K562 (cell line): ENCODE results near the gene MRPS10. TPM values are rescaled to one million over a fixed set of nuclear protein-coding genes. Genes with fewer than 3 reads are reported as not detected.

Experiments
- GTF2F1 ChIP-seq: IDR thresholded peaks from 2 replicates; pipeline ENCODE4 v1.6.1; 2011; ENCODE audit warnings: low read depth, low read length, improper control_type of control experiment
- JUND ChIP-seq, 2 experiments: IDR thresholded peaks; 2 replicates in 1 of 2; 3 replicates in 1 of 2; pipeline ENCODE4 v1.6.1; 2011; ENCODE audit warnings: borderline replicate concordance in 2 of 2, low read depth in 2 of 2, low read length in 2 of 2, improper control_type of control experiment in 1 of 2, missing biosample characterization in 1 of 2, missing genetic modification characterization in 1 of 2, missing genetic modification reagents in 1 of 2
- KDM2B ChIP-seq: fragments of 250-450 bp; sonication (Bioruptor Pico); IDR thresholded peaks from 2 replicates; pipeline ENCODE4 v1.8.0; 2021; ENCODE audit warnings: mild to moderate bottlenecking, moderate library complexity
- LARP7 ChIP-seq: fragments of 450-650 bp; IDR thresholded peaks from 2 replicates; pipeline ENCODE4 v1.6.1; 2016
- MECOM ChIP-seq: fragments of 250-450 bp; sonication (Bioruptor Pico); IDR thresholded peaks from 2 replicates; pipeline ENCODE4 v1.8.0; 2022; ENCODE audit warnings: inconsistent platforms
- NCOA1 ChIP-seq: fragments of 450-650 bp; IDR thresholded peaks from 2 replicates; pipeline ENCODE4 v1.6.1; 2016; ENCODE audit warnings: low read depth
- NFE2 ChIP-seq: IDR thresholded peaks from 2 replicates; pipeline ENCODE4 v1.6.1; 2014; ENCODE audit warnings: antibody characterized with exemption, low read depth
- NR1H2 ChIP-seq: sonication (generic); formaldehyde crosslinking; IDR thresholded peaks from 2 replicates; pipeline ENCODE4 v1.4.0; 2020; ENCODE audit warnings: mild to moderate bottlenecking, missing genetic modification reagents
- NRF1 ChIP-seq, 2 experiments: fragments of 450-650 bp; IDR thresholded peaks in 1 of 2; conservative IDR thresholded peaks in 1 of 2; 2 replicates each; pipeline ENCODE4 v1.6.1; 2014; ENCODE audit warnings: mild to moderate bottlenecking in 2 of 2
- ZNF764 ChIP-seq: fragments of 250-450 bp; sonication (Bioruptor Pico); IDR thresholded peaks from 2 replicates; pipeline ENCODE4 v1.4.0; 2020; ENCODE audit warnings: low read depth, mild to moderate bottlenecking, moderate library complexity
- ZSCAN32 ChIP-seq: fragments of 450-650 bp; formaldehyde crosslinking; IDR thresholded peaks from 2 replicates; pipeline ENCODE4 v1.4.0; 2020; ENCODE audit warnings: mild to moderate bottlenecking, moderate library complexity
- polyA plus RNA-seq, 8 experiments: library from polyadenylated mRNA; depleted of rRNA in 4 of 8; stranded (reverse) in 5 of 8; unstranded in 3 of 8; fragments of >200 nt; fragmentation: Nextera tagmentation in 2 of 8; fragmentation: Illumina TruSeq in 1 of 8; extraction: Ambion mirVana in 2 of 8; extraction: Trizol in 1 of 8; gene quantifications; 2 replicates each; pipeline versions ENCODE4 v1.2.1 to v1.2.3, GENCODE V29; 2011 to 2014; ENCODE audit warnings: inconsistent platforms in 1 of 8, missing spikeins in 1 of 8
- total RNA-seq, 7 experiments: library from RNA; depleted of rRNA in 6 of 7; stranded (reverse); fragments of >200 nt in 6 of 7; fragmentation: Illumina TruSeq in 2 of 7; extraction: Trizol in 2 of 7; gene quantifications; 2 replicates each; pipeline versions ENCODE4 v1.2.1 to v1.2.3, GENCODE V29; 2011 to 2021; ENCODE audit warnings: low replicate concordance in 1 of 7
- TF ChIP-seq, protein P1 (sequence below): sonication (generic); formaldehyde crosslinking; IDR thresholded peaks from 2 replicates; pipeline ENCODE4 v1.8.0; 2023; ENCODE audit warnings: missing genetic modification reagents, mild to moderate bottlenecking, borderline replicate concordance
- TF ChIP-seq, protein P2 (sequence below): sonication (generic); formaldehyde crosslinking; IDR thresholded peaks from 2 replicates; pipeline ENCODE4 v1.8.0; 2022; ENCODE audit warnings: missing genetic modification reagents, mild to moderate bottlenecking, borderline replicate concordance
- TF ChIP-seq, protein P3 (sequence below): fragments of 250-450 bp; sonication (Bioruptor Pico); IDR thresholded peaks from 2 replicates; pipeline ENCODE4 v1.5.0; 2020; ENCODE audit warnings: mild to moderate bottlenecking

MRPS10 gene
- total and polyA plus RNA-seq, 9 of the 15 experiments (the other 6 are each of a cell fraction or from before 2014, with no cell fraction given): 48.6 to 166 (median 93.7) TPM

DNA sequence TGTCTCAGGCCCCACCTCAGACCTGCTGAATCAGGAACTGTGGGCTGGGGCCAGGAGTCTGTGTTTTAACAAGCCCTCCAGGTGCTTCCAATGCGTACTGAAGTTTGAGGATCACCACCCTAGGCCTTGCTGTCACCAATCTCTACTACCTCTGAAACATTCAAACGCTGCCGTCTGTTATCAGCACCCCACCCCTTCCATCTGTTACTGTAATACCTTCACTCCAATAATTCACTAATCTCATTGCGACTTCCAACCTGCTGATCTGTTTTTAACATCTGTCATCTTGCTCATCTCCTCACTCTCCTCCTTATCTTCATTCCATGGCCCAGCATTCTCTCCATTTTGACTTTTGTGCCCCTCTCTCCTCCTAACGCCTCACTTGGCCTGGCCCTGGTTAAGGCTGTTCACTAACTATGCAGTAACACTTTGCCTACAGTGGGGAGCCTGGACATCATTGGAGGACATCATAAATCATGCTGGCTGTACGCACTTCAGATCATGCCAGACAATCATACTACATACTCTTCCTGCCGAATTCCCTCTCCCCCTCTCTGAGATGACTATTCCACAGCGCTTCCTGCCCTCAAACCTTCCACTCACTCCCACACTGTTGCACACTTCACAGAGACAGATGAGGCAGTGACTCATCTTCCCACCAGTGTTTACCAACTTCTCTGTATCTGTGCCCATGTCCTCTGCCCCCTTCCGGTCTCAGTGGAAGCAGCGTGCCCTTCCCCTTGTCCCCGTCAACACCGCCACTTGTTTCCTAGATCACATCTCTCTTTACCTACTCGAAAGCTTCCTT is 19.9 kb downstream of the MRPS10 start (continued):
- TF ChIP-seq, protein P1, sequence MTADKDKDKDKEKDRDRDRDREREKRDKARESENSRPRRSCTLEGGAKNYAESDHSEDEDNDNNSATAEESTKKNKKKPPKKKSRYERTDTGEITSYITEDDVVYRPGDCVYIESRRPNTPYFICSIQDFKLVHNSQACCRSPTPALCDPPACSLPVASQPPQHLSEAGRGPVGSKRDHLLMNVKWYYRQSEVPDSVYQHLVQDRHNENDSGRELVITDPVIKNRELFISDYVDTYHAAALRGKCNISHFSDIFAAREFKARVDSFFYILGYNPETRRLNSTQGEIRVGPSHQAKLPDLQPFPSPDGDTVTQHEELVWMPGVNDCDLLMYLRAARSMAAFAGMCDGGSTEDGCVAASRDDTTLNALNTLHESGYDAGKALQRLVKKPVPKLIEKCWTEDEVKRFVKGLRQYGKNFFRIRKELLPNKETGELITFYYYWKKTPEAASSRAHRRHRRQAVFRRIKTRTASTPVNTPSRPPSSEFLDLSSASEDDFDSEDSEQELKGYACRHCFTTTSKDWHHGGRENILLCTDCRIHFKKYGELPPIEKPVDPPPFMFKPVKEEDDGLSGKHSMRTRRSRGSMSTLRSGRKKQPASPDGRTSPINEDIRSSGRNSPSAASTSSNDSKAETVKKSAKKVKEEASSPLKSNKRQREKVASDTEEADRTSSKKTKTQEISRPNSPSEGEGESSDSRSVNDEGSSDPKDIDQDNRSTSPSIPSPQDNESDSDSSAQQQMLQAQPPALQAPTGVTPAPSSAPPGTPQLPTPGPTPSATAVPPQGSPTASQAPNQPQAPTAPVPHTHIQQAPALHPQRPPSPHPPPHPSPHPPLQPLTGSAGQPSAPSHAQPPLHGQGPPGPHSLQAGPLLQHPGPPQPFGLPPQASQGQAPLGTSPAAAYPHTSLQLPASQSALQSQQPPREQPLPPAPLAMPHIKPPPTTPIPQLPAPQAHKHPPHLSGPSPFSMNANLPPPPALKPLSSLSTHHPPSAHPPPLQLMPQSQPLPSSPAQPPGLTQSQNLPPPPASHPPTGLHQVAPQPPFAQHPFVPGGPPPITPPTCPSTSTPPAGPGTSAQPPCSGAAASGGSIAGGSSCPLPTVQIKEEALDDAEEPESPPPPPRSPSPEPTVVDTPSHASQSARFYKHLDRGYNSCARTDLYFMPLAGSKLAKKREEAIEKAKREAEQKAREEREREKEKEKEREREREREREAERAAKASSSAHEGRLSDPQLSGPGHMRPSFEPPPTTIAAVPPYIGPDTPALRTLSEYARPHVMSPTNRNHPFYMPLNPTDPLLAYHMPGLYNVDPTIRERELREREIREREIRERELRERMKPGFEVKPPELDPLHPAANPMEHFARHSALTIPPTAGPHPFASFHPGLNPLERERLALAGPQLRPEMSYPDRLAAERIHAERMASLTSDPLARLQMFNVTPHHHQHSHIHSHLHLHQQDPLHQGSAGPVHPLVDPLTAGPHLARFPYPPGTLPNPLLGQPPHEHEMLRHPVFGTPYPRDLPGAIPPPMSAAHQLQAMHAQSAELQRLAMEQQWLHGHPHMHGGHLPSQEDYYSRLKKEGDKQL (CRISPR knock-in tag): no peak
- TF ChIP-seq LARP7: peak; percentile 98
- TF ChIP-seq NFE2: peak; percentile 45
- TF ChIP-seq ZSCAN32 (CRISPR knock-in tag): no peak
- TF ChIP-seq, protein P2, sequence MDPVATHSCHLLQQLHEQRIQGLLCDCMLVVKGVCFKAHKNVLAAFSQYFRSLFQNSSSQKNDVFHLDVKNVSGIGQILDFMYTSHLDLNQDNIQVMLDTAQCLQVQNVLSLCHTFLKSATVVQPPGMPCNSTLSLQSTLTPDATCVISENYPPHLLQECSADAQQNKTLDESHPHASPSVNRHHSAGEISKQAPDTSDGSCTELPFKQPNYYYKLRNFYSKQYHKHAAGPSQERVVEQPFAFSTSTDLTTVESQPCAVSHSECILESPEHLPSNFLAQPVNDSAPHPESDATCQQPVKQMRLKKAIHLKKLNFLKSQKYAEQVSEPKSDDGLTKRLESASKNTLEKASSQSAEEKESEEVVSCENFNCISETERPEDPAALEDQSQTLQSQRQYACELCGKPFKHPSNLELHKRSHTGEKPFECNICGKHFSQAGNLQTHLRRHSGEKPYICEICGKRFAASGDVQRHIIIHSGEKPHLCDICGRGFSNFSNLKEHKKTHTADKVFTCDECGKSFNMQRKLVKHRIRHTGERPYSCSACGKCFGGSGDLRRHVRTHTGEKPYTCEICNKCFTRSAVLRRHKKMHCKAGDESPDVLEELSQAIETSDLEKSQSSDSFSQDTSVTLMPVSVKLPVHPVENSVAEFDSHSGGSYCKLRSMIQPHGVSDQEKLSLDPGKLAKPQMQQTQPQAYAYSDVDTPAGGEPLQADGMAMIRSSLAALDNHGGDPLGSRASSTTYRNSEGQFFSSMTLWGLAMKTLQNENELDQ (CRISPR knock-in tag): no peak
- TF ChIP-seq NR1H2: no peak
- no peak for TF ChIP-seq KDM2B
- TF ChIP-seq JUND (IDR thresholded peaks at IDR 0.05; ENCODE audit: borderline replicate concordance, low read depth, low read length): peak; percentile 94
- TF ChIP-seq JUND (tag; IDR thresholded peaks at IDR 0.05; ENCODE audit: borderline replicate concordance, low read depth, low read length): peak; percentile 91; the same call in 2 of the 3 replicates
- TF ChIP-seq ZNF764 (CRISPR knock-in tag): no peak
- TF ChIP-seq GTF2F1: 0 out of 2 replicates have a peak, but pooled peaks have one; percentile 24
- TF ChIP-seq NRF1 (conservative IDR thresholded peaks at IDR 0.05 in 1 of 2, IDR thresholded peaks at IDR 0.05 in 1 of 2): peak in 1 of 2 experiments; percentile 33; a peak in 1 of 4 replicates
- TF ChIP-seq, protein P3, sequence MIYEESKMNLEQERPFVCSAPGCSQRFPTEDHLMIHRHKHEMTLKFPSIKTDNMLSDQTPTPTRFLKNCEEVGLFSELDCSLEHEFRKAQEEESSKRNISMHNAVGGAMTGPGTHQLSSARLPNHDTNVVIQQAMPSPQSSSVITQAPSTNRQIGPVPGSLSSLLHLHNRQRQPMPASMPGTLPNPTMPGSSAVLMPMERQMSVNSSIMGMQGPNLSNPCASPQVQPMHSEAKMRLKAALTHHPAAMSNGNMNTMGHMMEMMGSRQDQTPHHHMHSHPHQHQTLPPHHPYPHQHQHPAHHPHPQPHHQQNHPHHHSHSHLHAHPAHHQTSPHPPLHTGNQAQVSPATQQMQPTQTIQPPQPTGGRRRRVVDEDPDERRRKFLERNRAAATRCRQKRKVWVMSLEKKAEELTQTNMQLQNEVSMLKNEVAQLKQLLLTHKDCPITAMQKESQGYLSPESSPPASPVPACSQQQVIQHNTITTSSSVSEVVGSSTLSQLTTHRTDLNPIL (CRISPR knock-in tag): no peak
- peak; percentile 96 for TF ChIP-seq NCOA1
- TF ChIP-seq MECOM (CRISPR knock-in tag): peak; percentile 98
